HG03108 (cell line): Measurements from ENCODE around the gene DAGLA.

Source experiments
- ATAC-seq: cut with Tn5 transposase; IDR thresholded peaks from one replicate; pipeline ENCODE4 v1.9.1; 2021; ENCODE audit warnings: moderate library complexity; ENCODE audit not compliant: unreplicated experiment

Gene DAGLA

GRCh38 chr11:61745781-61746441 is 65.7 kb downstream of the DAGLA start:
- ATAC-seq, result no peak

GRCh38 chr11:61746442-61747191 is 66.4 kb downstream of the DAGLA start:
- no peak for ATAC-seq

GRCh38 chr11:61747192-61747966 is 67.2 kb downstream of the DAGLA start:
- ATAC-seq, result peak; percentile 57

- no peak for ATAC-seq
These were observed 67.7 kb downstream of the DAGLA start for GRCh38 chr11:61747967-61748285.

GRCh38 chr11:61749591-61750217 is 69.5 kb downstream of the DAGLA start:
- no peak for ATAC-seq

- ATAC-seq, result no peak
These were observed 70.6 kb downstream of the DAGLA start for GRCh38 chr11:61750631-61751273.

GRCh38 chr11:61751384-61751783 is 71.2 kb downstream of the DAGLA start:
- no peak for ATAC-seq

GRCh38 chr11:61752117-61752924 is 72.1 kb downstream of the DAGLA start, which contains the start of gene MYRF:
TSS of gene MYRF (plus strand) at chr11:61752636. CDS start at chr11:61752745, 109 bp downstream.
- no peak for ATAC-seq

- ATAC-seq, result no peak
These were observed 72.8 kb downstream of the DAGLA start for GRCh38 chr11:61752925-61753521.

- ATAC-seq, result no peak
These were observed 73.5 kb downstream of the DAGLA start for GRCh38 chr11:61753672-61754071.

- no peak for ATAC-seq
These were observed 74.6 kb downstream of the DAGLA start for GRCh38 chr11:61754534-61755482.

- ATAC-seq, result no peak
These were observed 75.9 kb downstream of the DAGLA start for GRCh38 chr11:61756147-61756451.

GRCh38 chr11:61756452-61757212 is 76.4 kb downstream of the DAGLA start:
- peak; percentile 52 for ATAC-seq

GRCh38 chr11:61757213-61757862 is 77.1 kb downstream of the DAGLA start:
- no peak for ATAC-seq

GRCh38 chr11:61760946-61761345 is 80.8 kb downstream of the DAGLA start:
- ATAC-seq, result no peak

- ATAC-seq, result no peak
These were observed 81.4 kb downstream of the DAGLA start for GRCh38 chr11:61761440-61762222.

- no peak for ATAC-seq
These were observed 82.0 kb downstream of the DAGLA start for GRCh38 chr11:61762223-61762615.
